AG04449 (cell line): Measurements from ENCODE around the gene PSD2.

Source experiments
- CTCF ChIA-PET: fragments of 350-600 bp; formaldehyde crosslinking; extraction: SDS; loops from one replicate; lab custom pipeline; 2021; ENCODE audit warnings: antibody characterized with exemption; lab: Yijun Ruan, JAX
- POLR2A ChIA-PET: fragments of 400-600, 350-600 bp; formaldehyde crosslinking; extraction: SDS; loops from one replicate; lab custom pipeline; 2020; ENCODE audit warnings: antibody characterized with exemption, inconsistent platforms; lab: Yijun Ruan, JAX
- DNase-seq: peaks from one replicate; pipeline ENCODE4 v3.0.0-alpha.2; 2010; ENCODE audit warnings: low read depth, low spot score
- H3K4me3 ChIP-seq: 2 replicates; pipeline ENCODE4 v1.5.1; 2011; ENCODE audit warnings: low read depth, mild to moderate bottlenecking, control low read depth, low read length
- CTCF ChIP-seq: IDR thresholded peaks from one replicate; pipeline ENCODE4 v1.5.1; 2011; ENCODE audit warnings: mild to moderate bottlenecking, moderate library complexity, low read length, control low read depth, inconsistent platforms; ENCODE audit not compliant: insufficient read depth; ENCODE audit errors: missing control alignments

The PSD2 gene

GRCh38 chr5:139851558-139851957 is 56.0 kb downstream of the PSD2 start:
- H3K4me3 ChIP-seq = no peak overlapping the region
- ChIA-PET CTCF (interaction anchor here (0.6 to 7.6 kb wide), 5 partner anchors 8 to 117 kb away, joined by 3 to 53 read pairs (median 4); no protein-coding TSS in a partner anchor), POLR2A (no interaction called here)
- no peak for TF ChIP-seq CTCF
- no peak for DNase-seq

DNA sequence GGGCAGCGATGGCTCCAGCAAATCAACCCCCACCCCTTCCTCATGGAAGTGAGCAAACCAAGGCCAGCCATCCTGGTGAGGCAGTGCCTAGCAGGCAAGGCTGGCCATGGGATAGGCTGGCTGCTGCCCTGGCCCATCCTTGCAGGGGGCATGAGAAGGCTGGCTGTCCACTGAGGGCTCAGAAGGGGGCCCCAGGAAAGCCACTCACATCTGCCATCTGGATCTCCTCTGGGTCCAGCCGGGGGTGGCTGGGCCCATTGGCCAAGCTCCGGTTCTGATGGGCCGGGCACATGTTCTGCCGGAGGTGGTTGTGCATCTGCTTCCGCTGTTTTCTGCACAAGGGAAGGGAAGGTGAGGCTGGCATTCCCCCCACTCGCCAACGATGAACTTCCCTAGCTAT is 57.1 kb downstream of the PSD2 start:
- no peak overlapping the region for H3K4me3 ChIP-seq
- no peak for TF ChIP-seq CTCF
- ChIA-PET POLR2A (no interaction called here), CTCF (interaction anchor here (1.5 to 7.6 kb wide), 2 partner anchors 11 to 65 kb away, joined by 11 to 53 read pairs; no protein-coding TSS in a partner anchor)
- DNase-seq = no peak

DNA sequence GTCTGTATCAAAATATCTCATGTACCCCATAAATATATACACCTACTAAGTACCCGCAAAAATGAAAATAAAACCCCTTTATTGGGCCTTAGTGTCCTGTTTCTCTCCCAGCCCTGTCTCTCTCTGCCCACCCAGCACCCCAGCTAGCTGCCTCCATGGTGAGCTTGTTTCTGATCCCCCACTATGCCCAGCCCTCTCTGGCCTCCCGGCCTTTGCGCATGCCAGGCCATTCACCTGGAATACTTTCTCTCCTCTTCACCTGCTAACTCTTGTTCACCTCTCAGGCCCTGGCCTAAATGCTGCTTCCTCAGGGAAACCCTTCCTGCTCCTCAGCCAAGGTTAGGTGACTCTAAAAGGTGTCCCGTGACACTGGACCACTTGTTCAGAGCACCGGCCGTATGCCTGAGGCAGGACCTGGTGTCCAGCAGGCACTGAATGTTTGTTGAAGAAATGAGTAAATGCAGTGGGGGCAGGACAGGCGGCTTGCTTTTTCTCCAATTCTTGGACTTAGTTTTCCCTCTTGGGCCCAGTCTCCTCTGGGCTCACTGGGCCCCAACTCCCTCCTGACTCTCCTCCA is 58.5 kb downstream of the PSD2 start:
- DNase-seq = no peak
- no peak overlapping the region for H3K4me3 ChIP-seq
- ChIA-PET POLR2A (no interaction called here), CTCF (interaction anchor here (0.9 to 7.6 kb wide), 8 partner anchors 9 to 115 kb away, joined by 3 to 53 read pairs (median 8); no protein-coding TSS in a partner anchor)
- TF ChIP-seq CTCF = no peak

DNA sequence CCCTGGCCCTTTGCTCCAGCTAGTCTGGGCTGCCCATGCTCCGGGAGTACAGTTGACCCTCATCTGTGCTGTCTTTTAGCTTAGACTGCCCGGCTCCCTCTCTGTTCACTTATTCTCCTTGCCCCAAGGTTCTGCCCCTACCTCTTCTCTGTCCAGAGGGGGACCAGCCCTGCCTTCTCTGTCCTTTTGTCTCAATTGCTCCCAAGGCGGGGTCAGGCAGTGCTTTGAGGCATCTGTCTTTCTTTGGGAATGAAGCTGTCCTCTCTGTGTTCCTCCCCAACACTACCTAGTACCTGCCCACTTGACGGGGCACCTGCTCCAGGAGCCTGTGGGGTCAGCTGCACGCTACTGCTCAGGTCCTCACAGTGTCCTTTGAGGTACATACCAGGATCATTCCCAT is 59.3 kb downstream of the PSD2 start:
- H3K4me3 ChIP-seq = no peak overlapping the region
- ChIA-PET POLR2A (no interaction called here), CTCF (interaction anchor here (0.9 to 2.7 kb wide), 8 partner anchors 9 to 114 kb away, joined by 3 to 13 read pairs (median 6); no protein-coding TSS in a partner anchor)
- TF ChIP-seq CTCF = no peak
- no peak for DNase-seq

DNA sequence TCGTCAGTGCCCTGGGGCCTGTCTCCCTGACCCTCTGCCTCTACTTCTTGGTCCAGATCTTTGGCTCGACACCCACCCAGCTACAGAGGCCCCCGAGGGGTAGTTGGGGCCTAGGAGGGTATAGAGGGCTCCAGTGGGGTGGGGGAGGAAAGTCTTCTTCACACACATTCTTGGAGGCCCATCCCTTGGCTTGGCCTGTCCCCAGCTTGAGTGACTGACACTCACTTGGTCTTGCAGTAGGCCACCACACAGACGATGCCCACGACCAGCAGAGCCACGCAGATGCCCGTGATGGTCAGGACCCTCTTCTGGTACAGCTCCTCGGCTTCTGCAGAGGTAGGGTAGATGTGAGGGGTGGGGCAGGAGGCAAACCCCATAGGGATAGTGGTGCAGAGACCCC is 59.8 kb downstream of the PSD2 start:
- no peak overlapping the region for H3K4me3 ChIP-seq
- POLR2A ChIA-PET = no interaction called here
- DNase-seq = no peak
- TF ChIP-seq CTCF = no peak
- CTCF ChIA-PET = interaction anchor here (1.2 to 2.7 kb wide), 7 partner anchors 8 to 114 kb away, joined by 3 to 13 read pairs (median 8); no protein-coding TSS in a partner anchor

GRCh38 chr5:139855946-139856540 is 60.4 kb downstream of the PSD2 start:
- CTCF ChIA-PET = interaction anchor here (1.4 to 2.7 kb wide), 6 partner anchors 8 to 90 kb away, joined by 3 to 13 read pairs (median 8); no protein-coding TSS in a partner anchor
- H3K4me3 ChIP-seq = no peak overlapping the region
- TF ChIP-seq CTCF = no peak
- DNase-seq = no peak
- POLR2A ChIA-PET = no interaction called here
